Raji (cell line): ENCODE data around the gene ASCL3.

Experiments used
- POLR2A ChIP-seq: IDR thresholded peaks from 2 replicates; pipeline ENCODE4 v1.6.1; 2011; ENCODE audit warnings: low read depth, low read length, control low read depth; ENCODE audit not compliant: insufficient read depth

The ASCL3 gene

GRCh38 chr11:8962841-8963240, 20.0 kb upstream of the ASCL3 start:
- no peak for TF ChIP-seq POLR2A

- TF ChIP-seq POLR2A = no peak
Observed at GRCh38 chr11:8961401-8961800, 18.6 kb upstream of the ASCL3 start.

GRCh38 chr11:8959546-8960166, 16.8 kb upstream of the ASCL3 start:
- TF ChIP-seq POLR2A = no peak

GRCh38 chr11:8956860-8957259, 14.0 kb upstream of the ASCL3 start:
- no peak for TF ChIP-seq POLR2A

- TF ChIP-seq POLR2A = no peak
Observed at GRCh38 chr11:8948886-8949285, 6.1 kb upstream of the ASCL3 start.

GRCh38 chr11:8947230-8947943, 4.6 kb upstream of the ASCL3 start:
- TF ChIP-seq POLR2A = no peak

- no peak for TF ChIP-seq POLR2A
Observed at GRCh38 chr11:8941341-8942103, 1.3 kb downstream of the ASCL3 start.

GRCh38 chr11:8937659-8938058, 5.2 kb downstream of the ASCL3 start:
- TF ChIP-seq POLR2A = no peak

- no peak for TF ChIP-seq POLR2A
Observed at GRCh38 chr11:8937159-8937558, 5.7 kb downstream of the ASCL3 start.

- TF ChIP-seq POLR2A = no peak
Observed at GRCh38 chr11:8934742-8935488, 7.9 kb downstream of the ASCL3 start.

- TF ChIP-seq POLR2A = no peak
Observed at GRCh38 chr11:8933931-8934330, 8.9 kb downstream of the ASCL3 start.

- no peak for TF ChIP-seq POLR2A
Observed at GRCh38 chr11:8932564-8933180, 10.1 kb downstream of the ASCL3 start, which contains the start of gene C11orf16. TSS of gene C11orf16 (minus strand) at chr11:8932947. CDS start at chr11:8932308, 639 bp downstream.

- TF ChIP-seq POLR2A = no peak
Observed at GRCh38 chr11:8930456-8931175, 12.2 kb downstream of the ASCL3 start.

GRCh38 chr11:8928981-8929615, 13.7 kb downstream of the ASCL3 start:
- TF ChIP-seq POLR2A = no peak

- no peak for TF ChIP-seq POLR2A
Observed at GRCh38 chr11:8928205-8928604, 14.6 kb downstream of the ASCL3 start.
